Amniotic stem cell (primary cell): Measurements from ENCODE around the gene LRP6.
A peak's percentile ranks its signal among the peaks of the same experiment; 100 is the strongest.
"Not testable (repeated sequence)": the region's sequence is repeated elsewhere in the genome, so short reads cannot be mapped to it uniquely, and the experiment has no call there.

Source experiments
- DNase-seq: peaks from one replicate; lab custom pipeline; 2025; lab: John Stamatoyannopoulos, UW

Gene LRP6

GRCh38 chr12:12116677-12117076 lies 150.2 kb downstream of the LRP6 start:
- no peak for DNase-seq

- DNase-seq, result no peak
These were observed 151.3 kb downstream of the LRP6 start for GRCh38 chr12:12115514-12115913.

DNA sequence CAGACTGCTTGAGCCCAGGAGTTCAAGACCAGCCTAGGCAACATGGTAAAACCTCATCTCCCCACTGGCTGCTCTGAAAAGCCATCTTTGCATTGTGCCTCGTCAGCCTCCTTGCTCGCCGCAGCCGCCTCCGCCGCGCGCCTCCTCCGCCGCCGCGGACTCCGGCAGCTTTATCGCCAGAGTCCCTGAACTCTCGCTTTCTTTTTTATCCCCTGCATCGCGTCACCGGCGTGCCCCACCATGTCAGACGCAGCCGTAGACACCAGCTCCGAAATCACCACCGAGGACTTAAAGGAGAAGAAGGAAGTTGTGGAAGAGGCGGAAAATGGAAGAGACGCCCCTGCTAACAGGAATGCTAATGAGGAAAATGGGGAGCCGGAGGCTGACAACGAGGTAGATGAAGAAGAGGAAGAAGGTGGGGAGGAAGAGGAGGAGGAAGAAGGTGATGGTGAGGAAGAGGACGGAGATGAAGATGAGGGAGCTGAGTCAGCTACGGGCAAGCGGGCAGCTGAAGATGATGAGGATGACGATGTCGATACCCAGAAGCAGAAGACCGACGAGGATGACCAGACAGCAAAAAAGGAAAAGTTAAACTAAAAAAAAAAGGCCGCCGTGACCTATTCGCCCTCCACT lies 155.8 kb downstream of the LRP6 start:
- DNase-seq, result not testable (repeated sequence)

- DNase-seq, result no peak
These were observed 158.3 kb downstream of the LRP6 start for GRCh38 chr12:12108441-12109058.

DNA sequence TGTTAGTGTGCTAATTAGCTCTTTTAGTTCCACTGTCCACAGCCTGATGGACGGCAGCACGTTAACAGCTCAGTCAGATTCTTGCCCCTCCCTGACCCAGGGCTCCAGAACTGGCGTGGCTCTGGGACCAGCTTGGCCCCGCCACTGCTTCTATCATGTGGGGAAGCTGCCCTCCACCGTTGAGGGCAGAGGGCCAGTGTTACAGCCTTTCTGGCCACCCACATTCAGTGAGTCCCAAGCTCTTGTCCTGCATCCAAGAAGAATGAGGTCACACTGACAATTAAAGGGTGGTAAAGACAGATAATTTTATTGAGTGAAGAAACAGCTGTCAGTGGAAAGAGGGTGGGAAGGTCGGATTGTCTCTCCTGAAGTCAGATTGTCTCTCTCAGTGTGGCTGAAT lies 159.2 kb downstream of the LRP6 start:
- DNase-seq, result no peak

DNA sequence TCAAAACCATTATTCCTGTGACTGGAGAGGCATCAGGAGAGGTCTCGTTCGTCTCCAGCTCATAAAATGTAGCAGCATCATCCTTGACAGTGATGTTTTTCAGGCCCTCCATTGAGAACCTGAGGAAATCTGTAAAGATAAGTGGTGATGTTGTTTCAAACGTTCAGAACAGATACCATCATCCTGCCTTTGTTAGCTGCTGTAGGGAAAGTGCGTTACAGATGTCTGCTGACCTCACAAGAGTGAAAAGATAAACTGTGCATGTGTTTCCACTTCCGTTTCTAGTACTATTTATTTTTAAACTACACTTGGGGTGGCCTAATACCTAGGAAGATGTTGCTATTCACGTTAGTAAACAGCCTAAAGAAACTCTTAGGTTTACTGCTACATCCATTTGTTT lies 167.7 kb downstream of the LRP6 start:
- DNase-seq, result no peak

- DNase-seq, result no peak
These were observed 168.2 kb downstream of the LRP6 start for GRCh38 chr12:12098691-12099015.

DNA sequence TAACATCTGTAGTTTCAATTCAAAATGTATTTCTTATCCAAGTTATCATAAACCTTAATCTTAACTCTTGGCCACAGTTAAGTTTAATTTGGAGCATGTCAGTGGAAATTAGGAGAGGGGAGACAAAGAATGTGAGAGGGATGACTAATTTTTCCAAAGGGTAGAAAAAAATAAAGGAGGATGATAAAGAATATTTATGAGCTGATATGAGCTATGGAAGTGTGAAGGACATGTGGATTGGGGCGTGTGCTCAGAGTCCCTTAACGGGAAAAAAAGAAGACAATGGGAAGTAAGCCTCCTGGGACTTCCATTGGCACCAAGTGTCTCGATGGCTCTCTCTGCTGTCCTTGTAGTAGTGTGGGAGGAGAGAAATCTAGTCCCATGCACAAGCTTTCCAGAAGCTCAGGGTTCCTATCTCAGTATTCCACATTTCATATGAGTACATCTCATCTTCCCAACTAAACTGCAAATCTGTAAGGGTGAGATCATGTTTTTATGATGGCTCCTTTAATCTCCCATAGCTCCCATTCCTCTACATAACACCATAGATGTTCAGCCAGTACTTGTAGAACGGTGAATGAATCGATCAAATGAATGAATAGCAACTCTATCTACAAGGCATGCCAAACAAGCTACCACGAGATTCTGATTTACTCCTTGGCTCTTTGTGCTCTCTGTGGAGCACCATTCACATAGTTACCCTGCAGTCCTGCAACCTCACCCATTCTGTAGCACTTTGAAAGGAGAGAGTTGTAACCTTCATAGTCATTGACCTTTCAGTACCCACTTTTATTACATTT lies 168.8 kb downstream of the LRP6 start:
- DNase-seq, result no peak

DNA sequence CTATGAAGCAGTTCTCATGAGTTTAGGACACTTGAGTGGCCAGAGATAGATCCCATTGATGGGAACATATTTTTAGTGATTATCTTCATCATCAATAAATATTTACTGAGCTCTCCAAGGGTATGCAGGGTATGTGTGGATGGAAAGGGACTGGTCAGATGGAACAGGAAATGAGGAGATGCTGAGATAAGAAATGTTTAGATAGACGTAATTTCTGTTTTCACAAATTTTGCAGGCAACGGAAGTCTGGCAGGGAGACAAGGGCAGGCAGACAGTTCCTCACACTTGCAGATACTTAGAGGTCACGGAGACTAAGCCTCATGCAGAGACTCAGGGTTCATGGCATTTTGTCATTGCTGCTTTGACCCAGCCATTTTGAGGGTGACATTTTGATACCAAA lies 171.8 kb downstream of the LRP6 start:
- no peak for DNase-seq

- DNase-seq, result no peak
These were observed 172.4 kb downstream of the LRP6 start for GRCh38 chr12:12094481-12094880.

DNA sequence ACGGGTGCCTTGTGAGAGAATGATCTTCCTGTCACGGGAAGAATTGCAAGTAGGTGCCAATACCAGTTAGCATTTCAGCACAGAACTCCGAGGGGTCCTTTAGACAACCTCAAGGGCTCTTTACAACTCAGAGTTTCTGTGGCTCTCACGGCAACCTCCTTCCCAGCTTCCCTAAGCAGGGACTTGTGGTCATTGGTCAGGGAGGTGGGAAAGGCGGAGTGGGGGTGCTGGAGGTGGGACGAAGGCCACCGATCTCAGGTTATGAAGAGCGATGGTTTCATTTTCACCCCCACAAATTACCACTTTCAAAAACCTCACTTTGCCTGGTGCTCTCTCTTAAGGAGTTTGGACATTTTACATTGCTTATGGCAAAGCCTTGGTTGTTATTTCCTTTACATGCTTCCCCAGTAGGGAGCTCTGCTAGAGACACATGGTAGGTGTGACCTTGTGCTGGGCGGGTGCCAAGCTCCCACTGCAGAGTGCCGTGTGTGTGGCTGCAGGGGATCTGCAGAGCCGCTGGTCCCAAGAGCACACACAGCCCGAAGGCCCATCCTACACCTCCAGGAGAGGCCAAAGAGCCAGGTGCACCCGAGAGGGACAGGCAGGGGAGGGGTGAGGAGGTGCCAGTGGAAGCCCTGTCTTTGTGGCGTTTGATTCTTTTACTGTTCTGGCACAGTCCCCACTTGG lies 174.7 kb downstream of the LRP6 start:
- no peak for DNase-seq

DNA sequence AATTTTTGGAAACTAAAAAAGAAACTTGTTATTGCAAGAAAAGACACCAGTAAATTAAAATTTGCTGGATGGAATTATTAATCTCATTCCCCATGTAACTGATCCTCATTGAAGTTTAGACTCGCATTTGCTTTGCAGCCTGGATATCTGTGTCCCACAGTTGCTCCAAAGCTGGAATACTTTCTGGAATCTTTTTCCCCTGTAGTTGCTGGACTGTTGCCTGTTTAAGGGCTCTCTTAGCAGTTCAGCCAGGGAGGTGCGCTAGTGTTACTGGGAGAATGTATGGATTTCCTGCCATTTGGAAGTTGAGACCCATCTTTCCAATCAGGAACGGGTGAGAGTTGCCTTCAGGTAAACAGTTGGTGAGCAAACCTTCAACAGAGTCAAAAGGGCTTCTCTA lies 175.8 kb downstream of the LRP6 start:
- DNase-seq, result no peak

DNA sequence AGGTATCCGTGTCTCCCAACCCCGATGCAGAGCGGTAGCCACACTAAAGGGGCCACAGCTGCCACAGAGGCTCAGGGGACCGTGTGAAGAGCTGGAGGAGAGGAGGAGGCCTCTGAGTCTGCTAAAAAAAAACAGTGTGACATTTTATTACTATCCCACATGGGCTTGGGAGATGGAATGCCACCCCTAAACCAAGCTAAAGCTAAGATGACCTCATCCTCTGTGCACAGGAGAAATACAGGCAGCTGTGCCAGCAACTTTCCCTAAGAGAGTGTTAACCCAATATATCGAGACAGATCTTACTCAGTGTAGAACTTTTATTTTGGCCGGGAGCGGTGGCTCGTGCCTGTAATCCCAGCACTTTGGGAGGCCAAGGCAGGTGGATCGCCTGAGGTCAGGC lies 178.1 kb downstream of the LRP6 start:
- DNase-seq, result no peak

DNA sequence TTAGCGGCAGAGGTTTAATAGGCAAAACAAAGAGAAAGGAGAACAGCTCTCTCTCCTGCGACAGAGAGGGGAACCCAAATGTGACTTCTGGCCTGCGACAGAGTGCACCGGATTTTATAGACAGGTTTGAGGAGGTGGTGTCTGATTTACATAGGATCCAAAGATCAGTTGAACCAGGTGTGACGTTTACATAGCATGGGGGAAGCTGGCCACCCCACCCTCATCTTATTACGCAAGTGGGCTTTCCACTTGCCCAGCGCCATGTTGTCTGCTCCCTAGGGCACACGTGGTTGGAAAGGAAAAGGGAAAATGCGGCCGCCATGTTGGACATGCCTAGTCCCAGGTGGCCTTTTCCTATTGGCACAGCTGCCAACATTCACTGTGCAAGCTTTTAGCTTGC lies 178.7 kb downstream of the LRP6 start:
- DNase-seq, result no peak

GRCh38 chr12:12087693-12088034 lies 179.2 kb downstream of the LRP6 start:
- no peak for DNase-seq

DNA sequence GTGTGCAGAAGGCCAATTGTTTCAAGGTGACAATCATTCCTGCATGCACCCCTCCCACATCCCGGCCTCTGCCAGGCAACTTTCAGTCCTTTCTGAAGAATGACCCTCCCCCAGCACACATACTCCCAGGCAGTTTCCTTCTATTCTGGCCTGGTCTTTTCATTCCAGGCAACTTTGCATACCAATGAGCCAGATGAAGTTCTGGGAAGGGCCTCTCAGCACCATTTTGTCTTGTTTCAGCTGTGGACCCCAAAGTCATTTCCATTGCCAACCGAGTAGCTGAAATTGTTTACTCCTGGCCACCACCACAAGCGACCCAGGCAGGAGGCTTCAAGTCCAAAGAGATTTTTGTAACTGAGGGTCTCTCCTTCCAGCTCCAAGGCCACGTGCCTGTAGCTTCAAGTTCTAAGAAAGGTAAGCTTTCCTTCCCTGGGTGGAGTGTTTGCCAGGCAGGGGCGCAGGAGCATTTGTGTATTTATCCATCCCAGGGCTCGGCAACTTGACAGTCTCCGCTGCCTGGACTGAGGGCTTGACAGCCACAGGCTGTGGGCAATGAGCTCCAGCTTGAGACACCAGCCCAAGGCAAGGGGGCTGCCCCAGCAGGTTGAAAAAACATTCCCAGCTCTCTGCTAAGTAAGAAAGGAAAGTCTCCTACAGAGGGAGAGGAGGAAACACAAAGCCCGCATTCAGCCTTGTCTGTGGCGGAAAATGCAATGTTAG lies 179.7 kb downstream of the LRP6 start:
- no peak for DNase-seq

GRCh38 chr12:12086362-12086761 lies 180.5 kb downstream of the LRP6 start:
- DNase-seq, result no peak

DNA sequence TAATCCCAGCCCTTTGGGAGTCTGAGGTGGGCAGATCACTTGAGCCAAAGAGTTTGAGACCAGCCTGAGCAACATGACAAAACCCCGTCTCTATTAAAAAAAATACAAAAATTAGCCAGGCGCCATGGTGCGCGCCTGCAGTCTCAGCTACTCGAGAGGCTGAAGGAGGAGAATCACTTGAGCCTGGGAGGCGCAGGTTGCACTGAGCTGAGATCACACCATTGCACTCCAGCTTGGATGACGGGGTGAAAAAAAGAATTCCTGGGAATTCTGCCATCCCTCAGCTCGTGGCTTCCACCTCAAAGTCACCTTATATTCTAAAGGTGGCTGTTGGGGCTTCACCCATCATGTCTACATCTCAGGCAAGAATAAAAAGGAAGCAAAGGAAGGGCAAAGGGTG lies 183.2 kb downstream of the LRP6 start:
- no peak for DNase-seq

DNA sequence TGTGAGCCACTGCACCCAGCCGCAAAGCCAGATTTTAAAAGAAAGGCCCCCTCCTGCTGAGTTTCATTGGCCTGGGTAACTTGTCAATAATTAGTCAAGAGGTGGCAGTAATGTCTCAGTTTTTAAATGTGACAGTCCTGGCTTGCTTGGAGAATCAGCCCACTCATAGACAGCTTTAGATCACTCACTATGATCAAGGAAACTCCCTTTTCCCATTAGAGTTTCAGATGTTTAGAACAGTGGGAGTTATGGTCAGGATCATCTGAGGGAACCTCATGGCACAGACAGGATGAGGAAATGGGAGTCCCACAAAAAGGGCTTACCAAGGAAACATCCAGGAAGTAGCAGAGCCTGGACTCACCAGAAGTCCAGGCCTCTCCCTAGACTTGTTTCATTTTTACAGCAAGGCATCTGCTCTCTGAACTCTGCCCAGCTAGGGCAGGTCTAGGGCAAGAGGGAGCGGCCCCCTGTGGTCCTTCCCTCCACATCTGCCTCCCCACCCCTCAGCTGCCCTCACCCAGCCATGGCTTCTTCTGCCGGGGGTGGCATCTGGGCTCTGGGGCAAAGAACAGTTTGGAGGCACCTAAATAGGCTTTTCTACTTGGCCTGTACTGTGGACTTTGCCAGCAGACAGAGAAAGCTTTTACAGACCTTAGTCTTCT lies 184.9 kb downstream of the LRP6 start:
- DNase-seq, result peak; percentile 21

- DNase-seq, result no peak
These were observed 187.6 kb downstream of the LRP6 start for GRCh38 chr12:12079291-12079690.

- DNase-seq, result no peak
These were observed 194.6 kb downstream of the LRP6 start for GRCh38 chr12:12072064-12072760.
